ENCODE results near the gene ZNF839. TPM values are rescaled to one million over a fixed set of nuclear protein-coding genes. Genes with fewer than 3 reads are reported as not detected.
"Not testable (repeated sequence)": the region's sequence is repeated elsewhere in the genome, so short reads cannot be mapped to it uniquely, and the experiment has no call there.

ZNF839 gene
- total RNA-seq, 4 donors from 2014 or later = 11.9 to 42.1 (median 27.2) TPM

- no peaks in the 10 kb centered on the region for H3K9me3 ChIP-seq
- H3K27me3 ChIP-seq = no peaks in the 10 kb centered on the region
- TF ChIP-seq CTCF (IDR thresholded peaks at IDR 0.05) (no peak), POLR2A (IDR thresholded peaks at IDR 0.05) (no peak)
- H3K4me3 ChIP-seq = no peak overlapping the region
- H3K4me1 ChIP-seq = peaks cover 0 to 19% (median 0%) of the 10 kb centered on the region in 4 donors
- peaks cover 0 to 8% (median 0%) of the 10 kb centered on the region in 3 donors for H3K36me3 ChIP-seq
- H3K27ac ChIP-seq = no peak overlapping the region
- no peak for DNase-seq
These were observed 7.0 kb downstream of the ZNF839 start for GRCh38 chr14:102326583-102326982.

GRCh38 chr14:102329381-102329780 lies 9.8 kb downstream of the ZNF839 start:
- H3K27me3 ChIP-seq, H3K9me3 ChIP-seq: not testable (repeated sequence)

GRCh38 chr14:102330806-102331205 lies 11.3 kb downstream of the ZNF839 start:
- no peak for TF ChIP-seq POLR2A (IDR thresholded peaks at IDR 0.05)
- no peak for TF ChIP-seq CTCF (IDR thresholded peaks at IDR 0.05)
- no peaks in the 10 kb centered on the region for H3K27me3 ChIP-seq
- no peak for DNase-seq
- H3K27ac ChIP-seq = no peak overlapping the region
- H3K9me3 ChIP-seq = no peaks in the 10 kb centered on the region
- peaks cover 0 to 38% (median 0%) of the 10 kb centered on the region in 3 donors for H3K36me3 ChIP-seq
- H3K4me3 ChIP-seq = no peak overlapping the region
- no peaks in the 10 kb centered on the region for H3K4me1 ChIP-seq

More at GRCh38 chr14:102329381-102329780, 9.8 kb downstream of the ZNF839 start:
- not testable (repeated sequence) for H3K4me3 ChIP-seq, H3K4me1 ChIP-seq, H3K27ac ChIP-seq, DNase-seq
- H3K36me3 ChIP-seq = peaks cover 0 to 34% (median 0%) of the 10 kb centered on the region in 3 donors

GRCh38 chr14:102333390-102333789 lies 13.8 kb downstream of the ZNF839 start:
- no peaks in the 10 kb centered on the region for H3K4me1 ChIP-seq
- no peaks in the 10 kb centered on the region for H3K27me3 ChIP-seq
- no peak for TF ChIP-seq POLR2A (IDR thresholded peaks at IDR 0.05)
- no peak for TF ChIP-seq CTCF (IDR thresholded peaks at IDR 0.05)
- H3K9me3 ChIP-seq = no peaks in the 10 kb centered on the region
- DNase-seq = no peak
- peaks cover 0 to 51% (median 0%) of the 10 kb centered on the region in 3 donors for H3K36me3 ChIP-seq
- H3K4me3 ChIP-seq = no peak overlapping the region
- no peak overlapping the region for H3K27ac ChIP-seq

GRCh38 chr14:102333795-102334705 lies 14.5 kb downstream of the ZNF839 start:
- TF ChIP-seq POLR2A (IDR thresholded peaks at IDR 0.05) (no peak), CTCF (IDR thresholded peaks at IDR 0.05) (no peak)
- no peak for DNase-seq
- no peaks in the 10 kb centered on the region for H3K27me3 ChIP-seq
- H3K4me1 ChIP-seq = no peaks in the 10 kb centered on the region
- peaks cover 0 to 56% (median 0%) of the 10 kb centered on the region in 3 donors for H3K36me3 ChIP-seq
- no peak overlapping the region for H3K4me3 ChIP-seq
- H3K27ac ChIP-seq = no peak overlapping the region
- no peaks in the 10 kb centered on the region for H3K9me3 ChIP-seq

GRCh38 chr14:102335163-102335562 lies 15.6 kb downstream of the ZNF839 start:
- TF ChIP-seq CTCF (IDR thresholded peaks at IDR 0.05) = no peak
- no peak for TF ChIP-seq POLR2A (IDR thresholded peaks at IDR 0.05)
- DNase-seq = no peak
- no peaks in the 10 kb centered on the region for H3K27me3 ChIP-seq
- no peaks in the 10 kb centered on the region for H3K4me1 ChIP-seq
- H3K9me3 ChIP-seq = no peaks in the 10 kb centered on the region
- peaks cover 0 to 65% (median 0%) of the 10 kb centered on the region in 3 donors for H3K36me3 ChIP-seq
- H3K4me3 ChIP-seq = no peak overlapping the region
- H3K27ac ChIP-seq = no peak overlapping the region

All from Peyer's patch (tissue), 4 donors.